Measurements from ENCODE around the gene TMEM219. TPM values are rescaled to one million over a fixed set of nuclear protein-coding genes. Genes with fewer than 3 reads are reported as not detected.

TMEM219 gene
- total RNA-seq, 1 experiment from 2014 or later = 48.3 TPM

DNA sequence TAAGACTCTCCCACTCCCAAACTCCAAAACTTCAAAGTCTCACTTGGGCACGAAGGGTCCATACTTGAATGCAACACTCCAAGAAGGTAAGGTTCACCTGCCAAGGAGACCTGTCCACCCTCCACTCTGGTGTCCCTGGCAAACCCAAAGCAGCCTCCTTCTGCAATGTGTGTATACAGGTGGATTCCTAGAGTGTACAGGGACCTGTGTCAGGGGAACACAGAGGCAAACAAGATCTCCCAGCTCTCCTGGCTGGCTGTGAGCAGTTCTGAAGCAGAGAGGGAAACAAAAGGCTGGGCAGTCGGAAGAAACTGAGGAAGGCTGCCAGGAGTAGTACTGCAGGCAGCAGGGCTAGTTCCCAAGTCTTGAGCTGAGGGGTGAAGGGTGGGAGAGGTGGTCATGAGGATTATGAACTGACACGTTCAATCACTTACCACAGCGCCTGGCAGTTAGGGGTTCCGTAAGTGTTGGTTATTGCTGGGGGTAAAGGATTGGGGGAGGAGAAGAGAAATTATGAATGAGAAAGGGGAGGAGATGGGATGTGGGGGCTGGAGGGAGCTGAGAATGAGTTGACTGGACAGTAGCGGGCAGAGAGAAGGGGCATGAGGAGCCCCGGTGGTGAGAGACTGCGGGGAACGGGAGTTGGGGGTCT is 36.6 kb upstream of the TMEM219 start:
- Histone ChIP-seq H3K27ac (ENCODE audit: low read depth, low read length, poor library complexity, severe bottlenecking) (peak overlapping the region; percentile 84), H3K4me3 (ENCODE audit: low read depth, low read length, poor library complexity, severe bottlenecking) (peak overlapping the region; percentile 97), H3K4me1 (ENCODE audit: insufficient read depth, low read length, poor library complexity, severe bottlenecking) (peaks cover 15% of the 10 kb centered on the region), H3K9me3 (ENCODE audit: low read depth, low read length, poor library complexity, severe bottlenecking) (no peaks in the 10 kb centered on the region), H3K27me3 (replicated peaks; ENCODE audit: insufficient read depth, low read depth, low read length, poor library complexity) (no peaks in the 10 kb centered on the region), H3K36me3 (ENCODE audit: insufficient read depth, low read length, poor library complexity, severe bottlenecking) (peaks cover 4% of the 10 kb centered on the region)
- DNase-seq (ENCODE audit: low spot score) = no peak
- intact Hi-C loops (cut with micrococcal nuclease; ENCODE audit: unreplicated experiment) = loop anchor here (5.0 kb wide), 1 partner anchor 47 kb away; the partner anchor contains the start of gene TAOK2
- BruUV-seq (replicated peaks) = no TSS peak
- TF ChIP-seq EZH2 (IDR thresholded peaks at IDR 0.05; ENCODE audit: borderline replicate concordance, low read depth, low read length, poor library complexity, severe bottlenecking) = no peak
- TF ChIP-seq, protein P1, sequence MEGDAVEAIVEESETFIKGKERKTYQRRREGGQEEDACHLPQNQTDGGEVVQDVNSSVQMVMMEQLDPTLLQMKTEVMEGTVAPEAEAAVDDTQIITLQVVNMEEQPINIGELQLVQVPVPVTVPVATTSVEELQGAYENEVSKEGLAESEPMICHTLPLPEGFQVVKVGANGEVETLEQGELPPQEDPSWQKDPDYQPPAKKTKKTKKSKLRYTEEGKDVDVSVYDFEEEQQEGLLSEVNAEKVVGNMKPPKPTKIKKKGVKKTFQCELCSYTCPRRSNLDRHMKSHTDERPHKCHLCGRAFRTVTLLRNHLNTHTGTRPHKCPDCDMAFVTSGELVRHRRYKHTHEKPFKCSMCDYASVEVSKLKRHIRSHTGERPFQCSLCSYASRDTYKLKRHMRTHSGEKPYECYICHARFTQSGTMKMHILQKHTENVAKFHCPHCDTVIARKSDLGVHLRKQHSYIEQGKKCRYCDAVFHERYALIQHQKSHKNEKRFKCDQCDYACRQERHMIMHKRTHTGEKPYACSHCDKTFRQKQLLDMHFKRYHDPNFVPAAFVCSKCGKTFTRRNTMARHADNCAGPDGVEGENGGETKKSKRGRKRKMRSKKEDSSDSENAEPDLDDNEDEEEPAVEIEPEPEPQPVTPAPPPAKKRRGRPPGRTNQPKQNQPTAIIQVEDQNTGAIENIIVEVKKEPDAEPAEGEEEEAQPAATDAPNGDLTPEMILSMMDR (conservative IDR thresholded peaks at IDR 0.05; ENCODE audit: low read depth, low read length) = no peak
- POLR2A ChIA-PET (ENCODE audit: low non-redundant PET) = interaction anchor here (0.5 to 0.6 kb wide), 2 partner anchors 26 to 311 kb away, joined by 3 to 5 read pairs; no protein-coding TSS in a partner anchor
- CTCF ChIA-PET = no interaction called here

DNA sequence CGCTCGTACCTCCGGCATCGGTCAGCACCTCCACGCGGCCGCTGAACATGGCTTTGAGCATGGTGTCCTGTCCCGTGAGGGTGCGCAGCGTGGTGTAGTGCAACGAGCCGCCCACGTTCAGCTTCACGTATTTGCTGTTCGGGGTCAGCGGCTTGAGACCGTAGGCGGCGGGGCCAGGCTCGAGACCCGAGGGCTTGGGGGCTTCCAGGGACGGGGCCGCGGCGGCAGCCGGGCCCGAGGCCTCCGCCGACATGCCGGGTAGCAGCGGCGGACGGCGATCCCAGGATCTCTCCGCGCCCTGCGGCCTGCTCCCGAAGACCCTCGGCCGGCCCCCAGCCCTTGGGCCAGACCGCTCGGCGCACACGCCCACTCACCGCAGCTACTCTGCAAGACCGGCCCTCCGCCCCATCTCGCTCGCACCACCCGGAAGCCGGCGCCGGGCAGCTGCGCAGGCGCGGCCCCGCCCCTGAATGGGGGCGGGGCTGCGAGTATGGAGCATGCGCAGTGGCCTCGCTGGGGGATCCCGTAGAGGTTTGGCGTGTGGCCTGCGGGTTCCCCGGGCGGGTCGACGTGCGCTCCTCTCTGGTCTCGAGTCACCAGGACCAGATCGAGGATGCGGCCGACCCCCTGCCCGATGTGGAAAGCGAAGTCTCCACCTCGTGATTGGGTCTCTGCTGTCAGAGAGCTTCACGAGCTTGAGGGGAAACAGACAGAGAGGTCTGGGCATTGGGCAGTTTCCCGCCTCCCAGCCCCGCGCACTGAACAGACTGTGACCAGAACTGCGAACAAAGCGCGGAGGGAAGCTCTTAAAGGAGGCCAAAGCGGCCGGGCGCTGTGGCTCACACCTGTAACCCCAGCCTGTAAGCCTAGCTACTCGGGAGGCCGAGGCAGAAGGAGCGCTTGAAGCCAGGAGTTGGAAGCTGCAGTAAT is 35.8 kb upstream of the TMEM219 start, which contains the start of gene KCTD13:
Gene KCTD13, minus strand, starts transcription at position 446 of the 930 bp plus-strand sequence. Its CDS starts 193 bp downstream, at position 253.
- POLR2A ChIA-PET (ENCODE audit: low non-redundant PET) = interaction anchor here (0.5 to 0.6 kb wide), 2 partner anchors 26 to 312 kb away, joined by 3 to 5 read pairs; no protein-coding TSS in a partner anchor
- BruUV-seq (replicated peaks) = no TSS peak
- intact Hi-C loops (cut with micrococcal nuclease; ENCODE audit: unreplicated experiment) = loop anchor here (5.0 kb wide), 1 partner anchor 46 kb away; the partner anchor contains the start of gene TAOK2

DNA sequence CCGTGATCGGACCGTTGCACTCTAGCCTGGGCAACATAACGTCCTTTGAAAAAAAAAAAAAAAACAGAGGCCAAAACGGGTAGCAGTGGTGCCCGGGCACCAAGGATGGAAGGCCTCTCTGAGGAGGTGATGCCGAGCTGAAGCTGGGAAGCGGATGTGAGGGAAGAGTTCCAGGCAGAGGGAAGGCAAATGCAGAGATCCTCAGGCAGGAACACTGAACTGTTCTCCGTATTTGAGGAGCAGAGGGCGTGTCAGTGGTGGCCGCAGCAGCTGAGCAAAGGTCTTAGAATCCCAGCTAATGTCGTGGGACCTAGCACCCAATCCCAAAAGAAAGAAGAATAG is 35.2 kb upstream of the TMEM219 start:
- DNase-seq (ENCODE audit: low spot score) = peak; percentile 24
- Histone ChIP-seq H3K4me1 (ENCODE audit: insufficient read depth, low read length, poor library complexity, severe bottlenecking) (peaks cover 15% of the 10 kb centered on the region), H3K4me3 (ENCODE audit: low read depth, low read length, poor library complexity, severe bottlenecking) (peak overlapping the region; percentile 97), H3K27ac (ENCODE audit: low read depth, low read length, poor library complexity, severe bottlenecking) (peak overlapping the region; percentile 84), H3K36me3 (ENCODE audit: insufficient read depth, low read length, poor library complexity, severe bottlenecking) (peaks cover 4% of the 10 kb centered on the region), H3K9me3 (ENCODE audit: low read depth, low read length, poor library complexity, severe bottlenecking) (no peaks in the 10 kb centered on the region), H3K27me3 (replicated peaks; ENCODE audit: insufficient read depth, low read depth, low read length, poor library complexity) (no peaks in the 10 kb centered on the region)
- intact Hi-C loops (cut with micrococcal nuclease; ENCODE audit: unreplicated experiment) = loop anchor here (5.0 kb wide), 1 partner anchor 46 kb away; the partner anchor contains the start of gene TAOK2
- TF ChIP-seq, protein P1 (conservative IDR thresholded peaks at IDR 0.05; ENCODE audit: low read depth, low read length) = no peak
- no peak for TF ChIP-seq EZH2 (IDR thresholded peaks at IDR 0.05; ENCODE audit: borderline replicate concordance, low read depth, low read length, poor library complexity, severe bottlenecking)
- POLR2A ChIA-PET (ENCODE audit: low non-redundant PET) = no interaction called here
- CTCF ChIA-PET = interaction anchor here (1.3 kb wide), 1 partner anchor 35 kb away, joined by 4 read pairs; the partner anchor contains the start of gene TMEM219
- TSS peak; percentile 70 for BruUV-seq (replicated peaks)

More for the DNA sequence above, 35.8 kb upstream of the TMEM219 start, which contains the start of gene KCTD13:
- Histone ChIP-seq H3K4me1 (ENCODE audit: insufficient read depth, low read length, poor library complexity, severe bottlenecking) (peaks cover 15% of the 10 kb centered on the region), H3K9me3 (ENCODE audit: low read depth, low read length, poor library complexity, severe bottlenecking) (no peaks in the 10 kb centered on the region), H3K4me3 (ENCODE audit: low read depth, low read length, poor library complexity, severe bottlenecking) (peak within 1 kb of the TSS; percentile 97), H3K27me3 (replicated peaks; ENCODE audit: insufficient read depth, low read depth, low read length, poor library complexity) (no peaks in the 10 kb centered on the region), H3K27ac (ENCODE audit: low read depth, low read length, poor library complexity, severe bottlenecking) (peak within 1 kb of the TSS; percentile 84), H3K36me3 (ENCODE audit: insufficient read depth, low read length, poor library complexity, severe bottlenecking) (peaks cover 4% of the 10 kb centered on the region)
- no peak for TF ChIP-seq EZH2 (IDR thresholded peaks at IDR 0.05; ENCODE audit: borderline replicate concordance, low read depth, low read length, poor library complexity, severe bottlenecking)
- TF ChIP-seq, protein P1 (conservative IDR thresholded peaks at IDR 0.05; ENCODE audit: low read depth, low read length) = no peak
- CTCF ChIA-PET = interaction anchor here (1.3 kb wide), 1 partner anchor 36 kb away, joined by 4 read pairs; the partner anchor contains the start of gene TMEM219
- peak; percentile 89 for DNase-seq (ENCODE audit: low spot score)
